Activated T-helper 9 cell treated with anti-CD3 and anti-CD28 coated beads, Interleukin-2, amount 50 U/mL, for 16 hours (primary cell): ENCODE measurements around the gene PNMA6E.

ENCODE experiments used
- DNase-seq: peaks from one replicate; pipeline ENCODE4 v3.0.0-alpha.2; 2020; ENCODE audit warnings: low read depth

The PNMA6E gene

GRCh38 chrX:153349952-153350351, 51.2 kb downstream of the PNMA6E start:
- no peak for DNase-seq

- DNase-seq, result no peak
These were observed 52.7 kb downstream of the PNMA6E start for GRCh38 chrX:153348421-153348820.

- no peak for DNase-seq
These were observed 53.6 kb downstream of the PNMA6E start for GRCh38 chrX:153347530-153347929.
